ENCODE data around the gene ENTPD8.

Gene ENTPD8

DNA sequence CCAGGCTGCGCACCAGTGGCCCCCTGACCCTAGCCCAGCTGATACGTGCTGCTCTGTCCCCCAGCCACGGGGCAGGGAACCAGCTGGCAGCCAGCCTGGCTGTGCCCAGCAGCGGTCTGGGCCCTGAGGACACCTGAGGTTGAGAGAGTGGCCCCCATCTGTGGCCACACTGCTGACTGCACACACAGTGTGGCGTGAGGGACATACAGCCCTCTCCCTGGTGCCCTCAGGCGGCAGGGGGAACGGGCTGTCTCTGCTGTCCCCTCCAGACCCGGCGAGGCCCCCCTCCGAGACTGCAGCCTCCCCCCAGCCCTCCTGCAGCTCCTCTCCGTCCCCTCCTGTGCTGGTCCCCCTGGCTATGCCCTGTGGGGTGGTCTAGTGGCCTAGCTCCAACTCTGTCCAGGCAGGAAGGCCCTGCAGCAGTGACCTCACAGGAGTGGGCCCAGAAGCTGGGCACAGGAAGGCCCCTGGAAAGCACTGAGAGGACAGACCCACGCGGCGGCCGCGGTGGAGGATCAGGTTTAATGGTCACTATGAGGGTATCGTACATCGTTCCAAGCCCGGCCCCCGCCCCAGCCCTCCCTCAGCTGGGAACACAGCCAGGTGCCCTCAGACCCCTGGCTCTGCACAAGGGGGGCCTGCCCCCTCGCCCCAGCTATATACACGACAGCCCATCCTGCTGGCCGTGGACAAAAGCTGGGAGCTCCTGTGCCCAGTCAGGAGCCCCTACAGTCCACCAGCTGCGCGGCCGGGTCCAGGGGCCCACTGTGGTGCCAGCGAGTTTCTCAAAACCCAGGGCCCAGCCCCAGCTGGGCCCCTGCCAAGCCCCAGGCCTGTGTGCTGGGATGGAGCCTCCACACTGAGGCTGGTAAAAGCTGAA lies 6.8 kb upstream of the ENTPD8 start:
- no peak for DNase-seq (ENCODE audit: low spot score)

DNA sequence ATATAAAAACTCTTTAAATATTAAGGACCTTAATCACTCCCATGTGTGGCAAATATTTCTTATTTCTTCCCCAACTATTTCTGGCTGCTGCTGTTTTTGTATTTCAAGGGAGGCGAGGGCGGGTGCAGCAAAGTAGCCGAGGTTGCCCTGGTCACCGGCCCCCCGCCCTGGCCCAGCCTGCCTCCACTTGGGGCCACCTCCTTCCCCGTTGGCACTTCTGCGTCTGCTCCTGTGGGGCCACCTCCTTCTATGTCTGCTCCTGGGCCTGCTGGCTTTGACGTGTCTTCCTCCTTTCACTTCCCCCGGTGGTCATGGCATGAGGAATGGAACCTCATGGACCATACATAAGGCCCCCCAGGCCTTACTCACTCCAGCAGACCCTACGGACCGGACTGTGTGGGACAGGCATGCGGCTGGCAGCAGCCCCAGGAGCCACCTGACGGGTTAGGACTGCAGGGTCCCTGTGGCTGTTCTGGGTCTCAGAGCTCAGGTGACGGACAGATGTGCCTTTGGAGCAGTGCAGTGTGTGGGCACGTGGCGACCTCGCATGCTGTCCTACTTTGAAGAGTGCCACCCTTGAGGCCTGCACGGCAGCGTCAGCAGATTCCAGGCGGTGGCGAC lies 5.8 kb upstream of the ENTPD8 start:
- DNase-seq (ENCODE audit: low spot score) = peak; percentile 39

GRCh38 chr9:137445930-137446431 lies 4.8 kb upstream of the ENTPD8 start:
- no peak for DNase-seq (ENCODE audit: low spot score)

GRCh38 chr9:137445275-137445807 lies 4.2 kb upstream of the ENTPD8 start:
- peak; percentile 64 for DNase-seq (ENCODE audit: low spot score)

DNA sequence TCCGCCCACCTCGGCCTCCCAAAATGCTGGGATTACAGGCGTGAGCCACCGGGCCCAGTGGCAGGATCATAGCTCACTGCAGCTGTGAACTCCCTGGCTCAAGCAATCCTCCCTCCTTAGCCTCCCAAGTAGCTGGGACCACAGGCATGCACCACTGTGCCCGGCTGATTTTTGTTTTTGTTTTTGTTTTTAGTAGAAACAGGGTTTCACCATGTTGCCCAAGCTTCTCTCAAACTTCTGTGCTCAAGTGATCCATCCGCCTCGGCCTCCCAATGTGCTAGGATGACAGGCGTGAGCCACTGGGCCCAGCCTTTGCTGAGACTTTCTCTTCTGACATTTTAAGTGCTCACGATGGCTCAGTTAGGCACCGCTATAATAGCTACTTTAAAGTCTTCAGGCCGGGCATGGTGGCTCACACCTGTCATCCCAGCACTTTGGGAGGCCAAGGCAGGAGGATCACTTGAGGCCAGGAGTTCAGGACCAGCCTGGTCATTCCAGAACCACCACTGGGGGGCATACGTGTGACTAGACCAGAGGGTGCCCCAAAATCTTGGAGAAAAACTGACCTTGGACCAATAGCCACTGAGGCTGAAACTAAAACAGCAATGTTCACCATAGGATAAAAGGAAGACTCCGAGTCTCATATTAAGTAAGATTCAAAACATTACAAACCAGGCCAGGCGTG lies 3.1 kb upstream of the ENTPD8 start:
- DNase-seq (ENCODE audit: low spot score) = no peak

DNA sequence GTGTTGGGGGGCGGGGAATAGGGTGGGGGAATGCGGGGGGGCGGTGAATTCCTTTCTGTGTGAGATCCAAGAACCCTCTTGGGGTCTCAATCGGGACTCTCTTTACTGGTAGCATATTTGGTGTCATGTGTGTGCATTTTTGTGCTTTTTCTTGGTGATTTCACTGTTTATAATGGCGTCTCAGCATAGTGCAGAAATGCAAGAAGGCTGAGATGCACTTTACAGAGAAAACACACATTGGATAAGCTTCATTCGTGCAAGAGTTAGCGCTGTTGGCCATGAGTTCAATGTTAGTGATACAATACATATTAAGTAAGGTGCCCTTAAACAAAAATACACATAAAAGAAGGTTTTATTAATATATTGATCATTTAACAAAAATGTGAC lies 771 bp upstream of the ENTPD8 start:
- DNase-seq (ENCODE audit: low spot score) = no peak

DNA sequence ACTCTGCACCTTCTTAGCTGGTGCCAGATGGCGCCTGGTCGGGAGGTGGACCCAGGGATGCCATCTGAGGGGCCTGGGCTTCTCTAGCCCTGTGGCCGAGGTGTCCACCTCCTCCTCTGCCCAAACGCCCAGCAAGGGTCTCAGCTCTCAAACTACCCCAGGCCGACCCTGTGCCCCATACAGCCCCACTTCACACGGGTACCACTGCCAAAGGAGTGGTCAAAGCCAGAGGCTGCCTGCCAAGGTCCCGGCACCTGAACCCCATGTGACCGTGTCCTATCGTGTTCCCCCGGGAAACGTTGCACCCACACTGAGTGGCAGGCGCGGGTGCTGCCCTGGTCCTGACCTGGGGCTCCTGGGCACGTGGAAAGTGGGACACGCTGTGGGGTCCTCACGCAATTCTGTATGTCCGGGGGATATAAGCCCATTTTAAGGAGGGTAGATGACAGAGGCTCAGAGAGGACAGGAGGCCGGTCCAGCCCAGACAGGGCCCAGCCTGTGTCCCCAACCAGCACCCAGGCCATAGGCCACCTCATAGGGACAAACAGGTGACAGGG lies 1.9 kb downstream of the ENTPD8 start:
- no peak for DNase-seq (ENCODE audit: low spot score)

DNA sequence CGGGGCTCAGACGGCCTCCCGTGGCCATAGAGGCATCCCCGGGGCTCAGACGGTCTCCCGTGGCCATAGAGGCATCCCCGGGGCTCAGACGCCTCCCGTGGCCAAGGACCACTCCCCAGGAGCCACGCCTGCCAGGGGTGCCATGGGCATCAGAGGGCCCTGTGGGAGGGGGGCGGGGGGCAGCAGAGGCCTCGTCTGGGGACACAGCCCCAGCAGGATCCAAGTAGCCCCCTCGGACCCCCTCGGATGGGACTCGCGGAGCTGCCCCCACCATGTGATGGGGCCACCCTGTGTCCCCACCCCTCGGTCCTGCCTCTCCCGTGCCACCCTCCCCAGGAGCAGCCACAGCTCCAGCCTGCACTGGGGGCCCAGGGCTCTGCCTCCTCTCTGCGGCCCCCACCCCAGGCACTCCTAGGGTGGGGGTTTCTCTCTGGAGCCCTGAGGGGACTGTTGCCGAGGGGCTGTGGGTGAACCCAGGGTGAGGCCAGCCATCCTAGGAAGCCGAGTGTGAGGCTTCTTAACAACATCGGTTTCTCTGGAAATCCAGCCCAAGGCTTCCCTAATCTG lies 2.5 kb downstream of the ENTPD8 start:
- no peak for DNase-seq (ENCODE audit: low spot score)

DNA sequence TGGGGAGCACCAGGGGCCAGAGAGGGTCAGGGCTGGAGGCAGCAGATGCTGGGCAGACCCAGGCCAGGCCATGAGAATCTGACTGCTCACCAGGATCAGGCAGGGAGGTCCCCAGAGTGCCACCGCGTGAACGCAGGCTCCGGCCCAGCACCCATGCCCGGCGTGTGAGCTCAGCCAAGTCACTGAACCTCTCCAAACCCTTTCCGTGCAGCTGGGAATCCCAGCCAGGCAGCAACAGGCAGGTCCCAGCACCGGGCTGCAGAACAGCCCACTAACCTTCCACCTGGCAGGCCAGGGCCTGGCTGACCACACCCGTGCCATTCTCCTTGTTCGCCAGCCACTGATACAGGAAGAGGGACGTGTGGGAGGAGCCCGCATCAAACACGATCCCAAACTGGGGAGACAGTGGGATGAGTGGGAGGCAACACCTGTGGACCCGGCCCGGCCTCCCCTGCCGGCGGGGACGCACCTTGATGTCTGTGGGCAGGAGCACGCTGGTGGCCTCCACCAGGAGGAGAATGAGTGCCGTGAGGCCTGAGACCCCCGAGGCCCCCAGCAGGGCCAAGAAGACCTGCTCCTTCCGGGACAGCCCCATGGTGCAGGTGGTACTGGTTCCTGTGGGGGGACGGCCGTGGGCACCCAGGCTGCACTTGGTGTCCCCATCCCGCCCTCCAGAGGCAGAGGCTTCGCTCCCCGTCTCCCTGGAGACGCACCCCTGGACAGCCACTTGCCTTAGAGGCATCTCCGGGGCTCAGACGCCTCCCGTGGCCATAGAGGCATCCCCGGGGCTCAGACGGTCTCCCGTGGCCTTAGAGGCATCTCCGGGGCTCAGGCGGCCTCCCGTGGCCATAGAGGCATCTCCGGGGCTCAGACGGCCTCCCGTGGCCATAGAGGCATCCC lies 3.2 kb downstream of the ENTPD8 start:
- no peak for DNase-seq (ENCODE audit: low spot score)

- no peak for DNase-seq (ENCODE audit: low spot score)
These were observed 4.2 kb downstream of the ENTPD8 start for GRCh38 chr9:137436761-137437600.

DNA sequence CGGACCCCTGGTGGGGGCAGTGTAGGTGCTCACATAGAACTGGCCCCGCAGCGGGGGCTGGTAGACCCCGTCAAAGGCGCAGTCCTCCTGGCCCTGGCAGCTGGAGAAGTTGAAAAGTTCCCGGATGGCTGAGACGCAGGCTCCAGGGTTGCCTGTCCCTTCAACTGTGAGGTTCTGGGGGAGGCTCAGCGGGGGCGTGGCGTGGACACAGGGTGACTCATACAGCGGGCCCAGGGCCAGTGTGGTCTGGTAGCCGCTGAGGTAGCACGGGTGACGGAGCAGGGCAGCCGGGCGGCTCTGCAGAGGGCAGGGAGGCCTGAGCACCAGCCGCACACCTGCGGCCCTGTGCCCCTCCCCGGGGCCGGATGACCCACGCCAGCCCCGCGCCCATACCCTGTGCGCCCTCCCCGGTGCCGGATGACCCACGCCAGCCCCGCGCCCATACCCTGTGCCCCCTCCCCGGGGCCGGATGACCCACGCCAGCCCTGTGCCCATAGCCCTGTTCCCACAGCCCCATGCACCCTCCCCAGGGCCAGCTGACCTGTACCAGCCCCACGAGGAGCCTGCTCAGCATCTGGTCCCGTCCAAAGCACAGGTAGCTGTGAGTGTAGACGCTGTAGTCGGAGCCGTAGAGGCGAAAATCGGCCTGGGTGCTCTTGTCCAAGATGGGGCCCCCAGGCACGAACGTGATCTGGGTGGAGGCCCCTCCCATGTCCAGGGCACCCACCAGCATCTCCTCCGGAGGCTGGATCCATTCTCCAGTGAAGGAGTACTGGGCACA lies 5.0 kb downstream of the ENTPD8 start:
- DNase-seq (ENCODE audit: low spot score) = no peak

- no peak for DNase-seq (ENCODE audit: low spot score)
These were observed 5.7 kb downstream of the ENTPD8 start for GRCh38 chr9:137435381-137435891.

GRCh38 chr9:137434498-137435380 lies 6.4 kb downstream of the ENTPD8 start:
- no peak for DNase-seq (ENCODE audit: low spot score)

DNA sequence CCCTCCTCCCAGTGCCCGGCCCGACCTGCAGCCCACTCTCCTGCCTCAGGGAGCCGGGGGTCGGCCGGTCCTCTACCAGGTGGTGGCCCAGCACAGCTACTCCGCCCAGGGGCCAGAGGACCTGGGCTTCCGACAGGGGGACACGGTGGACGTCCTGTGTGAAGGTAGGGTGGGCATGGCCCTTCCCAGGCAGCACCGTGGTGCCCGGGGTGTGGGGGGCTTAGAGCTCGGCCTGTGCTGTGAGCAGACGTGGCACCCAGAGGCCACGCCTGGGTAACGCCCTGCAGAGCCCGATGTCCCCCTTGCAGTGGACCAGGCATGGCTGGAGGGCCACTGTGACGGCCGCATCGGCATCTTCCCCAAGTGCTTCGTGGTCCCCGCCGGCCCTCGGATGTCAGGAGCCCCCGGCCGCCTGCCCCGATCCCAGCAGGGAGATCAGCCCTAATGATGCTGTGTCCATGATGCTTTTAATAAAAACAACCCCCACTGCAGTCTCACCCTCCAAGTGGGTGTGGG lies 7.2 kb downstream of the ENTPD8 start:
- DNase-seq (ENCODE audit: low spot score) = no peak

GRCh38 chr9:137433349-137433915 lies 7.7 kb downstream of the ENTPD8 start:
- no peak for DNase-seq (ENCODE audit: low spot score)

DNA sequence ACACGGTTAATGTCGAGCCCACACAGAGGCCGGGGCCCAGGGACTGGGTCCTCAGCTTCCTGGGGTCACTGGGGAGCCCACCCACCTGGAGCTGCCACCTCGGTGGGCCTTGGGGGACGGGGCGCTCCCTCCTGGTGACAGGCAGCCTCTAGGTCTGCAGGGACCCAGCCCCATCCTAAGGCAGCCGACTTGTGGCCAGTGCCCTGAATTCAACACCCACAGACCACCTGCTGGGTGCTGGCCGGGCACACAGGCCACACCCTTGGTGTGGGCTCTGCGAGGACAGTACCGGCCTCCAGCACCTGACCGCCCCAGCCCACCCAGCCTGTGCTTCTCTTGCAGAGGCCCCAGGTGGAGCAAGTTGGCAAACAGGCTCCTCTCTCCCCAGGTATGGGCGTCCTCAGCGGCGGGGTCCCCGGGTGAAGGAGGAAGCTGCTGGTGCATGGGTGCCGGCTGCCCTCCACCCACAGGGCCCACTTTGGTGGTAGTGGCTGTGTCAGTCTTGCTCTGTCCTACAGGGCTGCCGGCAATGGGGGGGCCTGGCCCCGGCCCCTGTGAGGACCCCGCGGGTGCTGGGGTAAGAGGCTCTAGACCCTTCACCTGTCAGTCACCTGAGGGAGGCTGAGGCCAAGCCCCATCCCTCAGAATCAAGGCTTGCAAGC lies 8.3 kb downstream of the ENTPD8 start:
- DNase-seq (ENCODE audit: low spot score) = no peak

Data from pons (tissue), 1 donor.